IMR-90 (cell line): ENCODE results near the gene SCG5. TPM values are rescaled to one million over a fixed set of nuclear protein-coding genes. Genes with fewer than 3 reads are reported as not detected.

Source experiments
- ATAC-seq: fragments of 200-7000 bp; cut with Tn5 transposase; 2 replicates; pipeline ENCODE4 v1.9.1; 2020; ENCODE audit warnings: low read depth, mild to moderate bottlenecking, moderate library complexity
- BruUV-seq: library from RNA; stranded (reverse); fragments of 400-500 nt; replicated peaks from 2 replicates; lab custom pipeline; 2021; lab: Mats Ljungman, UMichigan
- CTCF ChIA-PET: fragments of 300-600 bp; formaldehyde crosslinking; extraction: SDS; loops from one replicate; lab custom pipeline; 2021; ENCODE audit warnings: antibody characterized with exemption; lab: Yijun Ruan, JAX
- POLR2A ChIA-PET: fragments of 300-600 bp; sonication (Branson Sonifier 250); formaldehyde crosslinking; loops from one replicate; lab custom pipeline; 2022; ENCODE audit warnings: antibody characterized with exemption; ENCODE audit not compliant: unreplicated experiment; lab: Charles Lee
- DNase-seq: peaks from one replicate; pipeline ENCODE4 v3.0.0; 2013
- H2AFZ ChIP-seq: replicated peaks from 2 replicates; pipeline ENCODE3; 2013; ENCODE audit warnings: low read length, mild to moderate bottlenecking; ENCODE audit not compliant: poor library complexity
- H2AK5ac ChIP-seq: 2 replicates; pipeline ENCODE4 v1.6.1; 2013; ENCODE audit warnings: low read depth, low read length, inconsistent platforms
- H2AK9ac ChIP-seq: replicated peaks from 2 replicates; pipeline ENCODE3; 2013; ENCODE audit warnings: mild to moderate bottlenecking, low read depth, low read length, moderate library complexity; ENCODE audit not compliant: poor library complexity
- H2BK120ac ChIP-seq: 2 replicates; pipeline ENCODE4 v1.6.1; 2013; ENCODE audit warnings: low read depth, low read length, inconsistent platforms
- H2BK15ac ChIP-seq: 3 replicates; pipeline ENCODE4 v1.6.1; 2013; ENCODE audit warnings: low read depth, low read length, inconsistent platforms
- H2BK20ac ChIP-seq: 2 replicates; pipeline ENCODE4 v1.6.1; 2013; ENCODE audit warnings: low read depth, mild to moderate bottlenecking, inconsistent platforms, low read length, moderate library complexity
- H2BK5ac ChIP-seq: 2 replicates; pipeline ENCODE4 v1.6.1; 2013; ENCODE audit warnings: mild to moderate bottlenecking, low read depth, low read length, inconsistent platforms; ENCODE audit not compliant: poor library complexity, severe bottlenecking
- H3K14ac ChIP-seq: replicated peaks from 2 replicates; pipeline ENCODE4 v1.6.1; 2013; ENCODE audit warnings: low read depth, low read length, inconsistent platforms
- H3K18ac ChIP-seq: 2 replicates; pipeline ENCODE4 v1.6.1; 2013; ENCODE audit warnings: low read depth, low read length, control low read depth
- H3K23ac ChIP-seq: 2 replicates; pipeline ENCODE4 v1.6.1; 2013; ENCODE audit warnings: low read depth, low read length, inconsistent platforms
- H3K27ac ChIP-seq: 2 replicates; pipeline ENCODE4 v1.5.1; 2013; ENCODE audit warnings: mild to moderate bottlenecking, control low read depth, low read length; ENCODE audit not compliant: insufficient read depth
- H3K27me3 ChIP-seq: 2 replicates; pipeline ENCODE4 v1.6.1; 2013; ENCODE audit warnings: low read length; ENCODE audit not compliant: control insufficient read depth, insufficient read depth
- H3K36me3 ChIP-seq: 2 replicates; pipeline ENCODE4 v1.6.1; 2013; ENCODE audit warnings: low read length, mixed read lengths; ENCODE audit not compliant: control insufficient read depth, insufficient read depth
- H3K4ac ChIP-seq: 2 replicates; pipeline ENCODE4 v1.6.1; 2013; ENCODE audit warnings: low read depth, low read length, inconsistent platforms
- H3K4me1 ChIP-seq: 2 replicates; pipeline ENCODE4 v1.6.1; 2013; ENCODE audit warnings: low read length, mixed read lengths; ENCODE audit not compliant: control insufficient read depth, insufficient read depth
- H3K4me2 ChIP-seq: 2 replicates; pipeline ENCODE4 v1.6.1; 2013; ENCODE audit warnings: low read depth, mild to moderate bottlenecking, control low read depth, low read length, moderate library complexity
- H3K4me3 ChIP-seq: 2 replicates; pipeline ENCODE4 v1.5.1; 2013; ENCODE audit warnings: low read depth, mild to moderate bottlenecking, control low read depth, low read length, moderate library complexity; ENCODE audit not compliant: insufficient read depth
- H3K56ac ChIP-seq: 2 replicates; pipeline ENCODE4 v1.6.1; 2013; ENCODE audit warnings: low read length, inconsistent platforms; ENCODE audit not compliant: insufficient read depth; ENCODE audit errors: extremely low read depth
- H3K79me1 ChIP-seq, 2 experiments: 2 replicates each; pipeline ENCODE4 v1.6.1; 2013; ENCODE audit warnings: low read length in 2 of 2, inconsistent platforms in 1 of 2, low read depth in 1 of 2
- H3K9ac ChIP-seq: 2 replicates; pipeline ENCODE4 v1.6.1; 2013; ENCODE audit warnings: low read depth, low read length, control low read depth
- H3K9me1 ChIP-seq: 2 replicates; pipeline ENCODE4 v1.6.1; 2013; ENCODE audit warnings: low read length, inconsistent platforms; ENCODE audit not compliant: insufficient read depth
- H3K9me3 ChIP-seq: 2 replicates; pipeline ENCODE4 v1.6.1; 2013; ENCODE audit warnings: low read length; ENCODE audit not compliant: control insufficient read depth, insufficient read depth
- H4K20me1 ChIP-seq: 2 replicates; pipeline ENCODE4 v1.6.1; 2013; ENCODE audit warnings: low read length, inconsistent platforms; ENCODE audit not compliant: insufficient read depth
- H4K5ac ChIP-seq: 2 replicates; pipeline ENCODE4 v1.6.1; 2013; ENCODE audit warnings: mild to moderate bottlenecking, low read depth, low read length, control low read depth
- H4K8ac ChIP-seq, 2 experiments: 2 replicates each; pipeline ENCODE4 v1.6.1; 2013; ENCODE audit warnings: low read depth in 2 of 2, low read length in 2 of 2, control low read depth in 1 of 2, inconsistent platforms in 1 of 2
- H4K91ac ChIP-seq: 2 replicates; pipeline ENCODE4 v1.6.1; 2013; ENCODE audit warnings: low read depth, low read length, inconsistent platforms; ENCODE audit not compliant: insufficient read depth
- BHLHE40 ChIP-seq: fragments of 150-350 bp; IDR thresholded peaks from 2 replicates; pipeline ENCODE4 v1.6.1; 2016; ENCODE audit warnings: mild to moderate bottlenecking, low read depth, low read length
- CHD1 ChIP-seq: IDR thresholded peaks from 2 replicates; pipeline ENCODE4 v1.6.1; 2012; ENCODE audit warnings: low read depth, low read length, improper control_type of control experiment
- MAFK ChIP-seq: IDR thresholded peaks from 2 replicates; pipeline ENCODE4 v1.6.1; 2012; ENCODE audit warnings: low read depth, low read length, improper control_type of control experiment
- POLR2A ChIP-seq: IDR thresholded peaks from 2 replicates; pipeline ENCODE4 v1.6.1; 2012; ENCODE audit warnings: mild to moderate bottlenecking, low read depth, low read length
- RAD21 ChIP-seq: IDR thresholded peaks from 2 replicates; pipeline ENCODE4 v1.6.1; 2012; ENCODE audit warnings: low read length, improper control_type of control experiment
- RFX5 ChIP-seq: IDR thresholded peaks from 2 replicates; pipeline ENCODE4 v1.8.0; 2012; ENCODE audit warnings: low read depth, mild to moderate bottlenecking, low read length, moderate library complexity
- SMC3 ChIP-seq: fragments of 150-350 bp; IDR thresholded peaks from 2 replicates; pipeline ENCODE4 v1.6.1; 2016; ENCODE audit warnings: low read depth, mild to moderate bottlenecking, antibody characterized with exemption, low read length, moderate library complexity
- WGBS, 2 experiments: methylation state at CpG; one replicate each; pipeline versions ENCODE4 v1.1.5 to v1.1.7; 2013; ENCODE audit warnings: missing lambda C conversion rate in 2 of 2; ENCODE audit not compliant: insufficient read length in 1 of 2; ENCODE audit errors: extremely low coverage in 2 of 2; 5-methylcytosine and 5-hydroxymethylcytosine counted together
- dilution Hi-C: fragments of 300-500 bp; cut with HindIII; formaldehyde crosslinking; loops from one replicate; pipeline ENCODE4 v1.14.3; 2018; ENCODE audit warnings: low sequenced_read_pairs; ENCODE audit not compliant: unreplicated experiment
- in situ Hi-C: fragments of 300-500 bp; cut with MboI; formaldehyde crosslinking; loops from 3 replicates; pipeline ENCODE4 v1.14.3; 2019; ENCODE audit warnings: low sequenced_read_pairs, inconsistent platforms, mixed read lengths
- intact Hi-C: fragments of 100-400 bp; cut with micrococcal nuclease; formaldehyde crosslinking; loops from 2 replicates; pipeline ENCODE4 v1.10.0; 2022
- polyA plus RNA-seq, 3 experiments: library from polyadenylated mRNA; depleted of rRNA; stranded (reverse); fragments of >200 nt; gene quantifications; 2 replicates each; pipeline ENCODE4 v1.2.3, GENCODE V29; 2012; ENCODE audit warnings: low replicate concordance in 1 of 3
- total RNA-seq: library from RNA; depleted of rRNA; stranded (reverse); fragments of >200 nt; gene quantifications from 2 replicates; pipeline ENCODE4 v1.2.3, GENCODE V29; 2012
- TF ChIP-seq, protein P1 (sequence below): fragments of 150-350 bp; IDR thresholded peaks from 2 replicates; pipeline ENCODE4 v1.6.1; 2017; ENCODE audit warnings: mild to moderate bottlenecking, antibody characterized with exemption, low read length, low read depth

Gene SCG5
- total and polyA plus RNA-seq, 2 of the 4 experiments (the other 2 are of a cell fraction), result 7.9 to 16.8 TPM

DNA sequence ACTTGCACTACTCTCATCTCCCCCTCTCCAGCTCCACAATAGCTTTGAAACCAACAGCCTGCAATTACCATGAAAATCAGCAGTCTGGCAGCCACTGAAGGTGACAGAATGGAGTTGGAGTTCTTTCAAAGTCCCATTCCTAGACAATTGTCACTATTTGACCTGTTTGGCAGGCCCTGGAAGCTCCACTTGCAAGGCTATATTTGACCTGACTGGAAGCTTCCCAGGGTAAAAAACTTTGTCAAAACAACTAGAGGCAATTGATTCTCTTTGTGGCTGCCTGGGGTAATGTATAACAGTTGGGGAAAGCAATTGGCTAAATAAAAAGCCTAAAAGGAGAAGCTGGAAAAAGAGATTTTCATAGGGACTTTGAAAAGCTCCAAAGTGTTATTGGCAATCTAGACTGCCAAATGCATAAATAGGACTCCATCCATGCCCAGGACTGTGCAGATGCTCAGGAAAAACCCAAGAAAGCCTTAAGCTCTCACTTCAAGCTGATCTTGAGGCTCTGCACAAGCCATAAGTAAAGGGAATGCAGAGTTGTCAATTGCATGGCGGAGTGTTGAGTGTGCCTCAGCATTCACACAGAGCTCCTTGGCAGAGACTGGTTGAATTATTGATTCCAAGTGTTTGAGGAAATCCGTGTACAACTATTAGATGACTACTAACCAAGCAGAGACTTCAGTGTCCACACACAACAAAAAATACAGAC lies 94.6 kb downstream of the SCG5 start:
- H2AFZ ChIP-seq, result no peak overlapping the region
- no peak overlapping the region for H3K23ac ChIP-seq
- no peak overlapping the region for H3K4ac ChIP-seq
- no peak for TF ChIP-seq RFX5
- TF ChIP-seq, protein P1, sequence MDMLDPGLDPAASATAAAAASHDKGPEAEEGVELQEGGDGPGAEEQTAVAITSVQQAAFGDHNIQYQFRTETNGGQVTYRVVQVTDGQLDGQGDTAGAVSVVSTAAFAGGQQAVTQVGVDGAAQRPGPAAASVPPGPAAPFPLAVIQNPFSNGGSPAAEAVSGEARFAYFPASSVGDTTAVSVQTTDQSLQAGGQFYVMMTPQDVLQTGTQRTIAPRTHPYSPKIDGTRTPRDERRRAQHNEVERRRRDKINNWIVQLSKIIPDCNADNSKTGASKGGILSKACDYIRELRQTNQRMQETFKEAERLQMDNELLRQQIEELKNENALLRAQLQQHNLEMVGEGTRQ, result no peak
- no peak for TF ChIP-seq CHD1
- TF ChIP-seq SMC3, result no peak
- no peak for TF ChIP-seq RAD21
- no peak for TF ChIP-seq BHLHE40
- TF ChIP-seq POLR2A, result peak; percentile 57
- TF ChIP-seq MAFK, result no peak
- no peak overlapping the region for H2AK9ac ChIP-seq
- intact Hi-C loops (no loop called here), dilution Hi-C loops (no loop called here), in situ Hi-C loops (no loop called here)
- H3K79me1 ChIP-seq, result peaks cover 15 to 23% of the 10 kb centered on the region in 2 experiments
- H3K36me3 ChIP-seq, result peaks cover 39% of the 10 kb centered on the region
- 0 out of 2 replicates have a peak overlapping the region, but pooled peaks have one; percentile 11 for H3K27ac ChIP-seq
- no peaks in the 10 kb centered on the region for H3K4me1 ChIP-seq
- H3K27me3 ChIP-seq, result no peaks in the 10 kb centered on the region
- BruUV-seq, result no TSS peak
- no peak overlapping the region for H2BK15ac ChIP-seq
- H4K8ac ChIP-seq, result 0 out of 4 replicates have a peak overlapping the region, but pooled peaks of 1 of the 2 experiments have one; percentile 4
- H3K18ac ChIP-seq, result no peak overlapping the region
- H2BK120ac ChIP-seq, result no peak overlapping the region
- no peak overlapping the region for H3K14ac ChIP-seq
- H2BK5ac ChIP-seq, result no peak overlapping the region
- ChIA-PET POLR2A (interaction anchor here (0.6 kb wide), 1 partner anchor 10 kb away, joined by 5 read pairs; no protein-coding TSS in a partner anchor), CTCF (interaction anchor here (1.4 kb wide), 1 partner anchor 9 kb away, joined by 4 read pairs; no protein-coding TSS in a partner anchor)
- H4K91ac ChIP-seq, result 0 out of 2 replicates have a peak overlapping the region, but pooled peaks have one; percentile 1
- H3K4me2 ChIP-seq, result no peak overlapping the region
- H3K56ac ChIP-seq, result no peak overlapping the region
- no peak overlapping the region for H4K5ac ChIP-seq
- no peak overlapping the region for H3K9ac ChIP-seq
- ATAC-seq, result peak; percentile 1; the same call in 1 of the 2 replicates
- H3K4me3 ChIP-seq, result no peak overlapping the region
- WGBS, 2 experiments, result no CpG with 5 or more reads among the region's 2 CpGs
- H2BK20ac ChIP-seq, result no peak overlapping the region
- H2AK5ac ChIP-seq, result no peak overlapping the region
- peaks cover 40% of the 10 kb centered on the region for H4K20me1 ChIP-seq
- DNase-seq, result peak; percentile 55
- peaks cover 2% of the 10 kb centered on the region; the same call in 1 of the 2 replicates for H3K9me3 ChIP-seq
- peaks cover 7% of the 10 kb centered on the region for H3K9me1 ChIP-seq
